Lower leg skin (tissue), 3 donors: Measurements from ENCODE around the gene SECISBP2.

Experiments used
- CTCF ChIP-seq, 3 donors: fragments of 450-650 bp; IDR thresholded peaks; one replicate each; pipeline ENCODE4 v1.5.1; 2016; ENCODE audit warnings: antibody characterized with exemption in 3 of 3, mild to moderate bottlenecking in 3 of 3, moderate library complexity in 2 of 3
- POLR2A ChIP-seq, 2 donors: fragments of 450-650 bp; IDR thresholded peaks; one replicate each; pipeline ENCODE4 v1.6.1; 2016 to 2017; ENCODE audit warnings: antibody characterized with exemption in 2 of 2, mild to moderate bottlenecking in 1 of 2, moderate library complexity in 1 of 2

- TF ChIP-seq POLR2A (IDR thresholded peaks at IDR 0.05) (peak in 1 of 2 donors; percentile 87), CTCF (IDR thresholded peaks at IDR 0.05) (peak in 1 of 3 donors; percentile 50)
These were observed at the start of gene SECISBP2 for GRCh38 chr9:89318123-89319014.
